Measurements from ENCODE around the gene PFKFB2. TPM values are rescaled to one million over a fixed set of nuclear protein-coding genes. Genes with fewer than 3 reads are reported as not detected.
"Not testable (repeated sequence)": the region's sequence is repeated elsewhere in the genome, so short reads cannot be mapped to it uniquely, and the experiment has no call there.

Gene PFKFB2
- total RNA-seq, 1 donor from 2014 or later: 68.2 TPM

- ATAC-seq: no peak
- intact Hi-C loops (cut with DNase I): no loop called here
- no peak for DNase-seq (ENCODE audit: missing footprints)
Measured at GRCh38 chr1:207033302-207033701, 19.8 kb upstream of the PFKFB2 start.

GRCh38 chr1:207034208-207034607 lies 18.9 kb upstream of the PFKFB2 start:
- intact Hi-C loops (cut with DNase I): no loop called here
- no peak for ATAC-seq
- no peak for DNase-seq (ENCODE audit: missing footprints)

- ATAC-seq: no peak
- DNase-seq (ENCODE audit: missing footprints): no peak
- intact Hi-C loops (cut with DNase I): no loop called here
Measured at GRCh38 chr1:207034998-207035397, 18.1 kb upstream of the PFKFB2 start.

- DNase-seq (ENCODE audit: missing footprints) (no peak), ATAC-seq (no peak)
- intact Hi-C loops (cut with DNase I): no loop called here
Measured at GRCh38 chr1:207035877-207036551, 17.1 kb upstream of the PFKFB2 start.

GRCh38 chr1:207036865-207037264 lies 16.2 kb upstream of the PFKFB2 start:
- DNase-seq (ENCODE audit: missing footprints) (no peak), ATAC-seq (no peak)
- intact Hi-C loops (cut with DNase I): no loop called here

GRCh38 chr1:207039380-207040180 lies 13.5 kb upstream of the PFKFB2 start:
- DNase-seq (ENCODE audit: missing footprints): no peak
- intact Hi-C loops (cut with DNase I): no loop called here
- peak; percentile 93 for ATAC-seq

GRCh38 chr1:207040181-207040533 lies 12.9 kb upstream of the PFKFB2 start:
- ATAC-seq: no peak
- no peak for DNase-seq (ENCODE audit: missing footprints)
- intact Hi-C loops (cut with DNase I): no loop called here

GRCh38 chr1:207041397-207041796 lies 11.7 kb upstream of the PFKFB2 start:
- intact Hi-C loops (cut with DNase I); ATAC-seq: not testable (repeated sequence)

GRCh38 chr1:207045453-207045852 lies 7.6 kb upstream of the PFKFB2 start:
- intact Hi-C loops (cut with DNase I): no loop called here
- ATAC-seq (no peak), DNase-seq (ENCODE audit: missing footprints) (no peak)

More at GRCh38 chr1:207041397-207041796, 11.7 kb upstream of the PFKFB2 start:
- not testable (repeated sequence) for DNase-seq (ENCODE audit: missing footprints)

GRCh38 chr1:207047505-207047904 lies 5.6 kb upstream of the PFKFB2 start:
- intact Hi-C loops (cut with DNase I): no loop called here
- DNase-seq (ENCODE audit: missing footprints) (no peak), ATAC-seq (no peak)

GRCh38 chr1:207048041-207048440 lies 5.0 kb upstream of the PFKFB2 start:
- DNase-seq (ENCODE audit: missing footprints) (no peak), ATAC-seq (no peak)
- intact Hi-C loops (cut with DNase I): no loop called here

- DNase-seq (ENCODE audit: missing footprints): no peak
- no peak for ATAC-seq
- intact Hi-C loops (cut with DNase I): no loop called here
Measured at GRCh38 chr1:207049054-207049453, 4.0 kb upstream of the PFKFB2 start.

- intact Hi-C loops (cut with DNase I): no loop called here
- ATAC-seq: no peak
Measured at GRCh38 chr1:207049514-207049913, 3.6 kb upstream of the PFKFB2 start.

GRCh38 chr1:207049974-207050391 lies 3.1 kb upstream of the PFKFB2 start:
- intact Hi-C loops (cut with DNase I): loop anchor here (1.0 to 10.0 kb wide), 2 partner anchors 27 to 265 kb away; no protein-coding TSS in a partner anchor
- DNase-seq (ENCODE audit: missing footprints) (no peak), ATAC-seq (peak; percentile 45)

More at GRCh38 chr1:207049514-207049913, 3.6 kb upstream of the PFKFB2 start:
- no peak for DNase-seq (ENCODE audit: missing footprints)

GRCh38 chr1:207050480-207051190 lies 2.4 kb upstream of the PFKFB2 start:
- DNase-seq (ENCODE audit: missing footprints): peak; percentile 94
- peak; percentile 63 for ATAC-seq
- intact Hi-C loops (cut with DNase I): loop anchor here (1.0 to 10.0 kb wide), 2 partner anchors 27 to 264 kb away; no protein-coding TSS in a partner anchor

GRCh38 chr1:207051191-207051943 lies 1.7 kb upstream of the PFKFB2 start, which contains the start of gene YOD1:
Gene YOD1 (minus strand): TSS chr1:207051208. CDS start chr1:207051030, 178 bp downstream.
- ATAC-seq (no peak), DNase-seq (ENCODE audit: missing footprints) (no peak)
- intact Hi-C loops (cut with DNase I): loop anchor here (10.0 kb wide), 1 partner anchor 263 kb away; no protein-coding TSS in a partner anchor

GRCh38 chr1:207054491-207054890 lies 1.4 kb downstream of the PFKFB2 start:
- no peak for DNase-seq (ENCODE audit: missing footprints)
- ATAC-seq: no peak
- intact Hi-C loops (cut with DNase I): loop anchor here (10.0 kb wide), 1 partner anchor 260 kb away; no protein-coding TSS in a partner anchor

- intact Hi-C loops (cut with DNase I): loop anchor here (10.0 kb wide), 1 partner anchor 259 kb away; no protein-coding TSS in a partner anchor
- ATAC-seq (no peak), DNase-seq (ENCODE audit: missing footprints) (no peak)
Measured at GRCh38 chr1:207055386-207056001, 2.4 kb downstream of the PFKFB2 start.
